Liver (tissue), 3 donors: ENCODE measurements around the gene CACNA1E.

Source experiments
- CTCF ChIP-seq: fragments of 150-350 bp; IDR thresholded peaks from 2 replicates; pipeline ENCODE4 v1.5.1; 2017; ENCODE audit warnings: improper control_type of control experiment, low read depth, low read length; ENCODE audit not compliant: missing input control
- EGR1 ChIP-seq, 2 donors: IDR thresholded peaks; 2 replicates each; pipeline ENCODE4 v1.6.1; 2016 to 2018; ENCODE audit warnings: antibody characterized with exemption in 2 of 2, low read depth in 2 of 2
- GABPA ChIP-seq, 2 donors: IDR thresholded peaks in 1 of 2; conservative IDR thresholded peaks in 1 of 2; 2 replicates each; pipeline ENCODE4 v1.6.1; 2016; ENCODE audit warnings: antibody characterized with exemption in 2 of 2, mild to moderate bottlenecking in 1 of 2, moderate library complexity in 1 of 2
- HNF4A ChIP-seq, 2 donors: conservative IDR thresholded peaks; 2 replicates each; pipeline ENCODE4 v1.6.1; 2016; ENCODE audit warnings: antibody characterized with exemption in 2 of 2, mild to moderate bottlenecking in 2 of 2
- HNF4G ChIP-seq: IDR thresholded peaks from 2 replicates; pipeline ENCODE4 v1.6.1; 2016; ENCODE audit warnings: antibody characterized with exemption
- MAX ChIP-seq: IDR thresholded peaks from 2 replicates; pipeline ENCODE4 v1.6.1; 2016; ENCODE audit warnings: antibody characterized with exemption
- NR2F2 ChIP-seq: IDR thresholded peaks from 2 replicates; pipeline ENCODE4 v1.6.1; 2016; ENCODE audit warnings: antibody characterized with exemption
- RAD21 ChIP-seq, 2 donors: IDR thresholded peaks; 2 replicates each; pipeline ENCODE4 v1.6.1; 2016; ENCODE audit warnings: antibody characterized with exemption in 2 of 2, mild to moderate bottlenecking in 2 of 2
- REST ChIP-seq: IDR thresholded peaks from 2 replicates; pipeline ENCODE4 v1.6.1; 2016; ENCODE audit warnings: antibody characterized with exemption, mild to moderate bottlenecking
- RXRA ChIP-seq, 2 donors: IDR thresholded peaks; 2 replicates each; pipeline ENCODE4 v1.6.1; 2017 to 2018; ENCODE audit warnings: antibody characterized with exemption in 2 of 2, mild to moderate bottlenecking in 1 of 2
- SP1 ChIP-seq: IDR thresholded peaks from 2 replicates; pipeline ENCODE4 v1.6.1; 2018; ENCODE audit warnings: antibody characterized with exemption, mild to moderate bottlenecking
- TAF1 ChIP-seq: conservative IDR thresholded peaks from 2 replicates; pipeline ENCODE4 v1.6.1; 2016; ENCODE audit warnings: antibody characterized with exemption, mild to moderate bottlenecking
- ZBTB33 ChIP-seq: IDR thresholded peaks from 2 replicates; pipeline ENCODE4 v1.6.1; 2016; ENCODE audit warnings: antibody characterized with exemption
- donor health status: healthy.
- donor health status: healthy.

GRCh38 chr1:181817091-181817490 lies 333.8 kb downstream of the CACNA1E start:
- TF ChIP-seq SP1 = no peak
- no peak for TF ChIP-seq TAF1
- TF ChIP-seq CTCF = no peak
- no peak for TF ChIP-seq HNF4A (conservative IDR thresholded peaks at IDR 0.05)
- no peak for TF ChIP-seq GABPA (IDR thresholded peaks at IDR 0.05 in 1 of 2, conservative IDR thresholded peaks at IDR 0.05 in 1 of 2)
- TF ChIP-seq HNF4G = no peak
- TF ChIP-seq NR2F2 = no peak
- no peak for TF ChIP-seq MAX
- TF ChIP-seq RAD21 (IDR thresholded peaks at IDR 0.05) = no peak
- TF ChIP-seq REST = no peak
- no peak for TF ChIP-seq ZBTB33
- TF ChIP-seq EGR1 (IDR thresholded peaks at IDR 0.05; ENCODE audit: low read depth in 2 of 2) = no peak
- no peak for TF ChIP-seq RXRA (IDR thresholded peaks at IDR 0.05)
